NCI-H82 treated with DMSO at 0.1 percent for 48 hours (cell line): ENCODE data around the gene MYOG.

ENCODE experiments used
- DNase-seq: peaks from one replicate; lab custom pipeline; 2025; ENCODE audit not compliant: unreplicated experiment; lab: John Stamatoyannopoulos, UW

Gene MYOG

GRCh38 chr1:203072911-203073310 lies 12.9 kb downstream of the MYOG start:
- DNase-seq: no peak

GRCh38 chr1:203072002-203072602 lies 13.7 kb downstream of the MYOG start:
- DNase-seq: no peak

GRCh38 chr1:203069030-203069747 lies 16.6 kb downstream of the MYOG start:
- DNase-seq: no peak

- DNase-seq: no peak
These were observed 18.8 kb downstream of the MYOG start for GRCh38 chr1:203066965-203067364.

GRCh38 chr1:203065986-203066385 lies 19.8 kb downstream of the MYOG start:
- DNase-seq: no peak

GRCh38 chr1:203065191-203065590 lies 20.6 kb downstream of the MYOG start:
- no peak for DNase-seq

GRCh38 chr1:203063287-203063686 lies 22.5 kb downstream of the MYOG start:
- no peak for DNase-seq

GRCh38 chr1:203060115-203060514 lies 25.7 kb downstream of the MYOG start:
- no peak for DNase-seq

GRCh38 chr1:203059485-203059884 lies 26.3 kb downstream of the MYOG start:
- DNase-seq: no peak

GRCh38 chr1:203058676-203058935 lies 27.2 kb downstream of the MYOG start:
- no peak for DNase-seq

GRCh38 chr1:203057911-203058675 lies 27.7 kb downstream of the MYOG start:
- no peak for DNase-seq

- no peak for DNase-seq
These were observed 29.3 kb downstream of the MYOG start for GRCh38 chr1:203056516-203056915.

GRCh38 chr1:203056012-203056411 lies 29.8 kb downstream of the MYOG start:
- no peak for DNase-seq

- no peak for DNase-seq
These were observed 30.5 kb downstream of the MYOG start for GRCh38 chr1:203055161-203055799.

- DNase-seq: no peak
These were observed 31.2 kb downstream of the MYOG start for GRCh38 chr1:203054642-203055041.

- DNase-seq: no peak
These were observed 31.6 kb downstream of the MYOG start for GRCh38 chr1:203054184-203054583.

GRCh38 chr1:203052601-203053000 lies 33.2 kb downstream of the MYOG start:
- DNase-seq: no peak

GRCh38 chr1:203051841-203052324 lies 33.9 kb downstream of the MYOG start:
- DNase-seq: peak; percentile 78

- no peak for DNase-seq
These were observed 35.0 kb downstream of the MYOG start for GRCh38 chr1:203050826-203051225.

GRCh38 chr1:203049576-203050180 lies 36.1 kb downstream of the MYOG start:
- DNase-seq: no peak

GRCh38 chr1:203049077-203049476 lies 36.7 kb downstream of the MYOG start:
- DNase-seq: no peak
